Nephron progenitor cell (in vitro differentiated cells): ENCODE measurements around the gene CTAG1B.
"Not testable (repeated sequence)": the region's sequence is repeated elsewhere in the genome, so short reads cannot be mapped to it uniquely, and the experiment has no call there.

ENCODE experiments used
- DNase-seq: peaks from one replicate; pipeline ENCODE4 v3.0.0; 2021
- H3K27ac Mint-ChIP-seq: 2 replicates; pipeline ENCODE4 v1.8.0; 2021; ENCODE audit warnings: mild to moderate bottlenecking, moderate library complexity, mixed read lengths
- H3K27me3 Mint-ChIP-seq: 2 replicates; pipeline ENCODE4 v1.8.0; 2021; ENCODE audit warnings: mild to moderate bottlenecking, low read depth, mixed read lengths; ENCODE audit not compliant: poor library complexity
- H3K36me3 Mint-ChIP-seq: 2 replicates; pipeline ENCODE4 v1.8.0; 2021; ENCODE audit warnings: low read depth, mixed read lengths
- H3K4me1 Mint-ChIP-seq: 2 replicates; pipeline ENCODE4 v1.8.0; 2021; ENCODE audit warnings: mixed read lengths
- H3K4me3 Mint-ChIP-seq: 2 replicates; pipeline ENCODE4 v1.8.0; 2021; ENCODE audit warnings: mild to moderate bottlenecking, moderate library complexity, mixed read lengths
- H3K9me3 Mint-ChIP-seq: 2 replicates; pipeline ENCODE4 v1.8.0; 2021; ENCODE audit warnings: mild to moderate bottlenecking, moderate library complexity, mixed read lengths
- CTCF ChIP-seq: fragments of 200-600 bp; sonication (generic); IDR thresholded peaks from 2 replicates; pipeline ENCODE4 v1.5.0; 2021; ENCODE audit warnings: antibody characterized with exemption

The CTAG1B gene

GRCh38 chrX:154592505-154592904 lies 26.6 kb downstream of the CTAG1B start:
- no peak for TF ChIP-seq CTCF
- Mint-ChIP-seq H3K4me1 (no peaks in the 10 kb centered on the region), H3K27me3 (peaks cover 7% of the 10 kb centered on the region), H3K4me3 (no peak overlapping the region), H3K27ac (no peak overlapping the region), H3K9me3 (peaks cover 54% of the 10 kb centered on the region), H3K36me3 (no peaks in the 10 kb centered on the region)
- DNase-seq, result no peak

GRCh38 chrX:154590415-154590814 lies 28.7 kb downstream of the CTAG1B start:
- not testable (repeated sequence) for DNase-seq, H3K4me1 Mint-ChIP-seq, H3K36me3 Mint-ChIP-seq, H3K4me3 Mint-ChIP-seq, H3K27ac Mint-ChIP-seq, H3K27me3 Mint-ChIP-seq
- H3K9me3 Mint-ChIP-seq, result peaks cover 40% of the 10 kb centered on the region

GRCh38 chrX:154584585-154585183 lies 34.4 kb downstream of the CTAG1B start, which contains the start of gene CTAG1A:
Gene CTAG1A (plus strand): TSS chrX:154585133. CDS start chrX:154585207, 74 bp downstream.
- H3K9me3 Mint-ChIP-seq, DNase-seq, H3K4me3 Mint-ChIP-seq, H3K27ac Mint-ChIP-seq, H3K27me3 Mint-ChIP-seq, H3K36me3 Mint-ChIP-seq, H3K4me1 Mint-ChIP-seq: not testable (repeated sequence)

GRCh38 chrX:154582994-154583393 lies 36.1 kb downstream of the CTAG1B start:
- not testable (repeated sequence) for H3K27ac Mint-ChIP-seq, DNase-seq, H3K27me3 Mint-ChIP-seq, H3K9me3 Mint-ChIP-seq, H3K36me3 Mint-ChIP-seq, H3K4me1 Mint-ChIP-seq, H3K4me3 Mint-ChIP-seq

- H3K36me3 Mint-ChIP-seq, DNase-seq, H3K27me3 Mint-ChIP-seq, H3K27ac Mint-ChIP-seq, H3K4me1 Mint-ChIP-seq, H3K4me3 Mint-ChIP-seq, H3K9me3 Mint-ChIP-seq: not testable (repeated sequence)
Measured at GRCh38 chrX:154575076-154575475, 44.0 kb downstream of the CTAG1B start.

- not testable (repeated sequence) for DNase-seq, H3K4me3 Mint-ChIP-seq, H3K4me1 Mint-ChIP-seq, H3K27ac Mint-ChIP-seq, H3K27me3 Mint-ChIP-seq, H3K36me3 Mint-ChIP-seq, H3K9me3 Mint-ChIP-seq
Measured at GRCh38 chrX:154573061-154573460, 46.0 kb downstream of the CTAG1B start.

- H3K27me3 Mint-ChIP-seq, H3K36me3 Mint-ChIP-seq, H3K27ac Mint-ChIP-seq, H3K9me3 Mint-ChIP-seq, H3K4me1 Mint-ChIP-seq, DNase-seq, H3K4me3 Mint-ChIP-seq: not testable (repeated sequence)
Measured at GRCh38 chrX:154570361-154570760, 48.7 kb downstream of the CTAG1B start.
